ENCODE data around the gene APBB1. TPM values are rescaled to one million over a fixed set of nuclear protein-coding genes. Genes with fewer than 3 reads are reported as not detected.

Gene APBB1
- total RNA-seq, 1 experiment from 2014 or later: 0.90 TPM

GRCh38 chr11:6443269-6444003, 24.5 kb upstream of the APBB1 start:
- Histone ChIP-seq H3K27ac (no peak overlapping the region), H3K9me2 (ENCODE audit: insufficient read depth) (no peaks in the 10 kb centered on the region), H3K9me3 (ENCODE audit: insufficient read depth, low read depth) (no peaks in the 10 kb centered on the region), H3K27me3 (ENCODE audit: insufficient read depth, low read depth) (no peaks in the 10 kb centered on the region), H3F3A (ENCODE audit: insufficient read depth, low read depth) (no peaks in the 10 kb centered on the region), H4K20me1 (ENCODE audit: insufficient read depth) (no peaks in the 10 kb centered on the region), H3K36me3 (ENCODE audit: low read depth) (no peaks in the 10 kb centered on the region), H3K79me2 (ENCODE audit: low read depth) (no peaks in the 10 kb centered on the region), H3K4me3 (no peak overlapping the region), H3K4me1 (replicated peaks; ENCODE audit: insufficient read depth) (no peaks in the 10 kb centered on the region), H2AFZ (no peak overlapping the region), H3K4me2 (no peak overlapping the region)
- BruUV-seq (replicated peaks): no TSS peak
- peak in 1 of 2 experiments; percentile 16 for DNase-seq
- intact Hi-C loops (cut with micrococcal nuclease; ENCODE audit: unreplicated experiment): loop anchor here (1.0 kb wide), 1 partner anchor 64 kb away; no protein-coding TSS in a partner anchor
- ChIA-PET POLR2A (ENCODE audit: unreplicated experiment) (no interaction called here), CTCF (interaction anchor here (0.6 to 1.8 kb wide), 4 partner anchors 10 to 130 kb away, joined by 5 to 25 read pairs (median 8); partner anchors contain the start of gene SMPD1)
- TF ChIP-seq EZH2 (IDR thresholded peaks at IDR 0.05; ENCODE audit: low read depth): no peak
- TF ChIP-seq, protein P1, sequence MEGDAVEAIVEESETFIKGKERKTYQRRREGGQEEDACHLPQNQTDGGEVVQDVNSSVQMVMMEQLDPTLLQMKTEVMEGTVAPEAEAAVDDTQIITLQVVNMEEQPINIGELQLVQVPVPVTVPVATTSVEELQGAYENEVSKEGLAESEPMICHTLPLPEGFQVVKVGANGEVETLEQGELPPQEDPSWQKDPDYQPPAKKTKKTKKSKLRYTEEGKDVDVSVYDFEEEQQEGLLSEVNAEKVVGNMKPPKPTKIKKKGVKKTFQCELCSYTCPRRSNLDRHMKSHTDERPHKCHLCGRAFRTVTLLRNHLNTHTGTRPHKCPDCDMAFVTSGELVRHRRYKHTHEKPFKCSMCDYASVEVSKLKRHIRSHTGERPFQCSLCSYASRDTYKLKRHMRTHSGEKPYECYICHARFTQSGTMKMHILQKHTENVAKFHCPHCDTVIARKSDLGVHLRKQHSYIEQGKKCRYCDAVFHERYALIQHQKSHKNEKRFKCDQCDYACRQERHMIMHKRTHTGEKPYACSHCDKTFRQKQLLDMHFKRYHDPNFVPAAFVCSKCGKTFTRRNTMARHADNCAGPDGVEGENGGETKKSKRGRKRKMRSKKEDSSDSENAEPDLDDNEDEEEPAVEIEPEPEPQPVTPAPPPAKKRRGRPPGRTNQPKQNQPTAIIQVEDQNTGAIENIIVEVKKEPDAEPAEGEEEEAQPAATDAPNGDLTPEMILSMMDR (conservative IDR thresholded peaks at IDR 0.05): peak; percentile 65

- H3K4me1 ChIP-seq (replicated peaks; ENCODE audit: insufficient read depth): no peaks in the 10 kb centered on the region
- no peak for TF ChIP-seq EZH2 (IDR thresholded peaks at IDR 0.05; ENCODE audit: low read depth)
- TF ChIP-seq, protein P1 (conservative IDR thresholded peaks at IDR 0.05): no peak
- no peaks in the 10 kb centered on the region for H3K27me3 ChIP-seq (ENCODE audit: insufficient read depth, low read depth)
- no peaks in the 10 kb centered on the region for H3K9me3 ChIP-seq (ENCODE audit: insufficient read depth, low read depth)
- intact Hi-C loops (cut with micrococcal nuclease; ENCODE audit: unreplicated experiment): no loop called here
- H3K9me2 ChIP-seq (ENCODE audit: insufficient read depth): no peaks in the 10 kb centered on the region
- CTCF ChIA-PET: interaction anchor here (1.8 kb wide), 1 partner anchor 63 kb away, joined by 25 read pairs; no protein-coding TSS in a partner anchor
- no peaks in the 10 kb centered on the region for H3K79me2 ChIP-seq (ENCODE audit: low read depth)
- H2AFZ ChIP-seq: no peak overlapping the region
- no TSS peak for BruUV-seq (replicated peaks)
- no peak for DNase-seq
- H4K20me1 ChIP-seq (ENCODE audit: insufficient read depth): no peaks in the 10 kb centered on the region
- H3K36me3 ChIP-seq (ENCODE audit: low read depth): no peaks in the 10 kb centered on the region
- POLR2A ChIA-PET (ENCODE audit: unreplicated experiment): no interaction called here
- no peak overlapping the region for H3K27ac ChIP-seq
- H3F3A ChIP-seq (ENCODE audit: insufficient read depth, low read depth): no peaks in the 10 kb centered on the region
- no peak overlapping the region for H3K4me2 ChIP-seq
- H3K4me3 ChIP-seq: no peak overlapping the region
Measured at GRCh38 chr11:6442441-6442840, 23.5 kb upstream of the APBB1 start.

DNA sequence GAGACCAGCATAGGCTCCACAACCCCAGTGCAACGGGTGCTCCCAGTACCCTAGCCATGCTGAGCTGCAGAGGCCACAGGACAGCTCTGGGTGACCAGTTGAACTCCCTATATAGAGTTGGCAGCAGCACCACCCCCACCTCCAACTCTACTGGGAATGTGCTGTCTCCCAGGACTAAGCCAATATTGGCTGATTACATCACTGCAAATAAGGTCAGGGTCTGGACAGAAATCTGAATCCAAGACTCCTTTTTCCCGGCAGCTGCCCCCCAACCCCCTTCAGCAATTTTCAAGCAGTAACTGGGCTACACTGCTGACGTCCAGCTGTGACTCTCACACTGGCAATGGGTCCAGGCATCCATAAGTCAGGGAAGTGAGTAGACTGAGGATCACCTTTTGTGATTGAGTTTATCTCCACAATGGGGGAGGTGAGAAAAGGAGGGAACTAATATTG, 22.0 kb upstream of the APBB1 start, which contains the start of gene HPX:
Gene HPX, minus strand, starts transcription at position 82 of the 453 bp plus-strand sequence. Its CDS starts 24 bp downstream, at position 58.
- no TSS peak for BruUV-seq (replicated peaks)
- intact Hi-C loops (cut with micrococcal nuclease; ENCODE audit: unreplicated experiment): no loop called here
- Histone ChIP-seq H4K20me1 (ENCODE audit: insufficient read depth) (no peaks in the 10 kb centered on the region), H3K4me1 (replicated peaks; ENCODE audit: insufficient read depth) (no peaks in the 10 kb centered on the region), H3K36me3 (ENCODE audit: low read depth) (no peaks in the 10 kb centered on the region), H3K4me2 (no peak within 1 kb of the TSS), H3K4me3 (no peak within 1 kb of the TSS), H3K27ac (no peak within 1 kb of the TSS), H3K9me2 (ENCODE audit: insufficient read depth) (no peaks in the 10 kb centered on the region), H3K79me2 (ENCODE audit: low read depth) (no peaks in the 10 kb centered on the region), H3F3A (ENCODE audit: insufficient read depth, low read depth) (no peaks in the 10 kb centered on the region), H2AFZ (no peak within 1 kb of the TSS), H3K27me3 (ENCODE audit: insufficient read depth, low read depth) (no peaks in the 10 kb centered on the region), H3K9me3 (ENCODE audit: insufficient read depth, low read depth) (no peaks in the 10 kb centered on the region)
- ChIA-PET POLR2A (ENCODE audit: unreplicated experiment) (no interaction called here), CTCF (no interaction called here)
- DNase-seq: no peak
- TF ChIP-seq, protein P1 (conservative IDR thresholded peaks at IDR 0.05): no peak
- no peak for TF ChIP-seq EZH2 (IDR thresholded peaks at IDR 0.05; ENCODE audit: low read depth)
